MM.1S (cell line): ENCODE results near the gene PHC1.

Experiments used
- CTCF ChIP-seq: fragments of 300-600 bp; sonication (generic); IDR thresholded peaks from 2 replicates; pipeline ENCODE4 v1.5.1; 2016; ENCODE audit warnings: antibody characterized with exemption, low read length, mixed read lengths
- EZH2phosphoT487 ChIP-seq: fragments of 300-600 bp; sonication (generic); IDR thresholded peaks from 2 replicates; pipeline ENCODE4 v1.6.1; 2018; ENCODE audit warnings: antibody characterized with exemption, low read length

GRCh38 chr12:8987163-8987562, 72.9 kb downstream of the PHC1 start:
- TF ChIP-seq CTCF (no peak), EZH2phosphoT487 (no peak)
